Measurements from ENCODE around the gene SLC26A4. TPM values are rescaled to one million over a fixed set of nuclear protein-coding genes. Genes with fewer than 3 reads are reported as not detected.
"Not testable (repeated sequence)": the region's sequence is repeated elsewhere in the genome, so short reads cannot be mapped to it uniquely, and the experiment has no call there.

Gene SLC26A4
- total and polyA plus RNA-seq, 4 experiments from 2014 or later: not detected

- ChIA-PET CTCF (ENCODE audit: partially characterized antibody) (no interaction called here), POLR2A (ENCODE audit: partially characterized antibody) (no interaction called here)
- Mint-ChIP-seq H3K27me3 (no peaks in the 10 kb centered on the region), H3K36me3 (peaks cover 4 to 33% of the 10 kb centered on the region in 2 donors), H3K9me3 (peaks cover 0 to 4% (median 0%) of the 10 kb centered on the region in 8 donors), H3K4me1 (no peaks in the 10 kb centered on the region), H3K27ac (no peak overlapping the region), H3K4me3 (peak overlapping the region in 1 of 8 donors; percentile 26)
- no peaks in the 10 kb centered on the region for H3K36me3 ChIP-seq (ENCODE audit: insufficient read depth, low read length)
- no peaks in the 10 kb centered on the region for H3K9me3 ChIP-seq (ENCODE audit: control insufficient read depth in 1 of 2, low read length in 2 of 2)
- H3K27ac ChIP-seq (ENCODE audit: low read depth, low read length): no peak overlapping the region
- no peaks in the 10 kb centered on the region for H3K4me1 ChIP-seq (ENCODE audit: insufficient read depth, low read length)
- H3K27me3 ChIP-seq (ENCODE audit: insufficient read depth, low read length): no peaks in the 10 kb centered on the region
- intact Hi-C loops (cut with micrococcal nuclease): no loop called here
- no peak for DNase-seq
- no peak overlapping the region for H3K4me3 ChIP-seq (ENCODE audit: low read length in 2 of 2)
Observed at GRCh38 chr7:107627002-107627401, 33.6 kb upstream of the SLC26A4 start.

GRCh38 chr7:107628461-107629064 lies 32.1 kb upstream of the SLC26A4 start:
- no peaks in the 10 kb centered on the region for H3K9me3 ChIP-seq (ENCODE audit: control insufficient read depth in 1 of 2, low read length in 2 of 2)
- no peaks in the 10 kb centered on the region for H3K36me3 ChIP-seq (ENCODE audit: insufficient read depth, low read length)
- Mint-ChIP-seq H3K27me3 (no peaks in the 10 kb centered on the region), H3K9me3 (peaks cover 0 to 4% (median 0%) of the 10 kb centered on the region in 8 donors), H3K4me1 (no peaks in the 10 kb centered on the region), H3K27ac (no peak overlapping the region), H3K4me3 (no peak overlapping the region), H3K36me3 (peaks cover 4 to 33% of the 10 kb centered on the region in 2 donors)
- intact Hi-C loops (cut with micrococcal nuclease): no loop called here
- H3K27ac ChIP-seq (ENCODE audit: low read depth, low read length): no peak overlapping the region
- no peak for DNase-seq
- no peaks in the 10 kb centered on the region for H3K4me1 ChIP-seq (ENCODE audit: insufficient read depth, low read length)
- ChIA-PET POLR2A (ENCODE audit: partially characterized antibody) (no interaction called here), CTCF (ENCODE audit: partially characterized antibody) (no interaction called here)
- H3K27me3 ChIP-seq (ENCODE audit: insufficient read depth, low read length): no peaks in the 10 kb centered on the region
- no peak overlapping the region for H3K4me3 ChIP-seq (ENCODE audit: low read length in 2 of 2)

- H3K9me3 ChIP-seq (ENCODE audit: control insufficient read depth in 1 of 2, low read length in 2 of 2): no peaks in the 10 kb centered on the region
- intact Hi-C loops (cut with micrococcal nuclease): no loop called here
- no peaks in the 10 kb centered on the region for H3K4me1 Mint-ChIP-seq
Observed at GRCh38 chr7:107630342-107630741, 30.3 kb upstream of the SLC26A4 start.

GRCh38 chr7:107631588-107632491 lies 28.8 kb upstream of the SLC26A4 start:
- Mint-ChIP-seq H3K36me3 (peaks cover 4 to 33% of the 10 kb centered on the region in 2 donors), H3K9me3 (peaks cover 0 to 4% (median 0%) of the 10 kb centered on the region in 8 donors), H3K27me3 (peaks cover 2 to 3% of the 10 kb centered on the region in 2 donors), H3K27ac (no peak overlapping the region), H3K4me3 (no peak overlapping the region), H3K4me1 (no peaks in the 10 kb centered on the region)
- no peaks in the 10 kb centered on the region for H3K9me3 ChIP-seq (ENCODE audit: control insufficient read depth in 1 of 2, low read length in 2 of 2)
- H3K36me3 ChIP-seq (ENCODE audit: insufficient read depth, low read length): no peaks in the 10 kb centered on the region
- ChIA-PET CTCF (ENCODE audit: partially characterized antibody) (no interaction called here), POLR2A (ENCODE audit: partially characterized antibody) (no interaction called here)
- H3K4me1 ChIP-seq (ENCODE audit: insufficient read depth, low read length): no peaks in the 10 kb centered on the region
- H3K4me3 ChIP-seq (ENCODE audit: low read length in 2 of 2): no peak overlapping the region
- H3K27ac ChIP-seq (ENCODE audit: low read depth, low read length): no peak overlapping the region
- intact Hi-C loops (cut with micrococcal nuclease): no loop called here
- H3K27me3 ChIP-seq (ENCODE audit: insufficient read depth, low read length): no peaks in the 10 kb centered on the region
- DNase-seq: no peak

More at GRCh38 chr7:107630342-107630741, 30.3 kb upstream of the SLC26A4 start:
- H3K27me3 Mint-ChIP-seq: peaks cover 0 to 2% of the 10 kb centered on the region in 2 donors
- no peaks in the 10 kb centered on the region for H3K4me1 ChIP-seq (ENCODE audit: insufficient read depth, low read length)
- H3K27ac ChIP-seq (ENCODE audit: low read depth, low read length): no peak overlapping the region
- DNase-seq: no peak
- POLR2A ChIA-PET (ENCODE audit: partially characterized antibody): no interaction called here
- no peaks in the 10 kb centered on the region for H3K27me3 ChIP-seq (ENCODE audit: insufficient read depth, low read length)
- CTCF ChIA-PET (ENCODE audit: partially characterized antibody): no interaction called here
- no peaks in the 10 kb centered on the region for H3K36me3 ChIP-seq (ENCODE audit: insufficient read depth, low read length)
- peaks cover 4 to 33% of the 10 kb centered on the region in 2 donors for H3K36me3 Mint-ChIP-seq
- no peak overlapping the region for H3K27ac Mint-ChIP-seq
- H3K4me3 Mint-ChIP-seq: no peak overlapping the region
- peaks cover 0 to 4% (median 0%) of the 10 kb centered on the region in 8 donors for H3K9me3 Mint-ChIP-seq
- no peak overlapping the region for H3K4me3 ChIP-seq (ENCODE audit: low read length in 2 of 2)

- H3K27me3 Mint-ChIP-seq: peaks cover 2 to 3% of the 10 kb centered on the region in 2 donors
- CTCF ChIA-PET (ENCODE audit: partially characterized antibody): no interaction called here
- Histone ChIP-seq H3K9me3 (ENCODE audit: control insufficient read depth in 1 of 2, low read length in 2 of 2) (no peaks in the 10 kb centered on the region), H3K4me1 (ENCODE audit: insufficient read depth, low read length) (no peaks in the 10 kb centered on the region), H3K36me3 (ENCODE audit: insufficient read depth, low read length) (no peaks in the 10 kb centered on the region), H3K27me3 (ENCODE audit: insufficient read depth, low read length) (no peaks in the 10 kb centered on the region), H3K27ac (ENCODE audit: low read depth, low read length) (no peak overlapping the region), H3K4me3 (ENCODE audit: low read length in 2 of 2) (no peak overlapping the region)
- peaks cover 0 to 3% (median under 1%) of the 10 kb centered on the region in 8 donors for H3K9me3 Mint-ChIP-seq
- H3K36me3 Mint-ChIP-seq: peaks cover 4 to 29% of the 10 kb centered on the region in 2 donors
- intact Hi-C loops (cut with micrococcal nuclease): no loop called here
- no peak for DNase-seq
- POLR2A ChIA-PET (ENCODE audit: partially characterized antibody): no interaction called here
- no peaks in the 10 kb centered on the region for H3K4me1 Mint-ChIP-seq
- no peak overlapping the region for H3K27ac Mint-ChIP-seq
- H3K4me3 Mint-ChIP-seq: no peak overlapping the region
Observed at GRCh38 chr7:107632492-107632865, 28.1 kb upstream of the SLC26A4 start.

GRCh38 chr7:107638594-107638993 lies 22.0 kb upstream of the SLC26A4 start:
- H3K27me3 Mint-ChIP-seq: peaks cover 5 to 10% of the 10 kb centered on the region in 2 donors
- peaks cover 0 to 6% (median 2%) of the 10 kb centered on the region in 8 donors for H3K9me3 Mint-ChIP-seq
- no peaks in the 10 kb centered on the region for H3K4me1 Mint-ChIP-seq
- ChIA-PET CTCF (ENCODE audit: partially characterized antibody) (interaction anchor here (0.7 kb wide), 1 partner anchor 238 kb away, joined by 3 read pairs; no protein-coding TSS in a partner anchor), POLR2A (ENCODE audit: partially characterized antibody) (no interaction called here)
- no peak for DNase-seq
- no peak overlapping the region for H3K4me3 ChIP-seq (ENCODE audit: low read length in 2 of 2)
- H3K27ac ChIP-seq (ENCODE audit: low read depth, low read length): no peak overlapping the region
- no peaks in the 10 kb centered on the region for H3K36me3 Mint-ChIP-seq
- H3K4me1 ChIP-seq (ENCODE audit: insufficient read depth, low read length): no peaks in the 10 kb centered on the region
- H3K27me3 ChIP-seq (ENCODE audit: insufficient read depth, low read length): no peaks in the 10 kb centered on the region
- H3K4me3 Mint-ChIP-seq: no peak overlapping the region
- no peaks in the 10 kb centered on the region for H3K36me3 ChIP-seq (ENCODE audit: insufficient read depth, low read length)
- no peak overlapping the region for H3K27ac Mint-ChIP-seq
- no peaks in the 10 kb centered on the region for H3K9me3 ChIP-seq (ENCODE audit: control insufficient read depth in 1 of 2, low read length in 2 of 2)
- intact Hi-C loops (cut with micrococcal nuclease): no loop called here

GRCh38 chr7:107639070-107639469 lies 21.6 kb upstream of the SLC26A4 start:
- CTCF ChIA-PET (ENCODE audit: partially characterized antibody): interaction anchor here (0.7 kb wide), 1 partner anchor 237 kb away, joined by 3 read pairs; no protein-coding TSS in a partner anchor
- H3K4me3 Mint-ChIP-seq; intact Hi-C loops (cut with micrococcal nuclease); POLR2A ChIA-PET (ENCODE audit: partially characterized antibody); DNase-seq; H3K9me3 Mint-ChIP-seq; H3K36me3 Mint-ChIP-seq; H3K4me3 ChIP-seq (ENCODE audit: low read length in 2 of 2); H3K4me1 ChIP-seq (ENCODE audit: insufficient read depth, low read length); H3K27ac ChIP-seq (ENCODE audit: low read depth, low read length); H3K27ac Mint-ChIP-seq; H3K4me1 Mint-ChIP-seq; H3K9me3 ChIP-seq (ENCODE audit: control insufficient read depth in 1 of 2, low read length in 2 of 2); H3K27me3 ChIP-seq (ENCODE audit: insufficient read depth, low read length); H3K36me3 ChIP-seq (ENCODE audit: insufficient read depth, low read length): not testable (repeated sequence)
- H3K27me3 Mint-ChIP-seq: peaks cover 6 to 10% of the 10 kb centered on the region in 2 donors

Measured in CD4-positive, alpha-beta memory T cell (primary cell).